Skin epidermis (tissue), 12 donors: ENCODE data around the gene RPP21.
"Not testable (repeated sequence)": the region's sequence is repeated elsewhere in the genome, so short reads cannot be mapped to it uniquely, and the experiment has no call there.

ENCODE experiments used
- H3K27ac ChIP-seq, 21 experiments: fragments of 200-600 bp; sonication (generic) in 11 of 21; one replicate each; pipeline ENCODE4 v1.5.0; 2020; ENCODE audit warnings: mild to moderate bottlenecking in 3 of 21, inconsistent platforms in 2 of 21, moderate library complexity in 2 of 21
- H3K4me3 ChIP-seq, 7 experiments: fragments of 200-600 bp; sonication (generic) in 2 of 7; one replicate each; pipeline ENCODE4 v1.5.0; 2020; ENCODE audit warnings: inconsistent platforms in 2 of 7, mild to moderate bottlenecking in 2 of 7, moderate library complexity in 1 of 7

RPP21 gene

DNA sequence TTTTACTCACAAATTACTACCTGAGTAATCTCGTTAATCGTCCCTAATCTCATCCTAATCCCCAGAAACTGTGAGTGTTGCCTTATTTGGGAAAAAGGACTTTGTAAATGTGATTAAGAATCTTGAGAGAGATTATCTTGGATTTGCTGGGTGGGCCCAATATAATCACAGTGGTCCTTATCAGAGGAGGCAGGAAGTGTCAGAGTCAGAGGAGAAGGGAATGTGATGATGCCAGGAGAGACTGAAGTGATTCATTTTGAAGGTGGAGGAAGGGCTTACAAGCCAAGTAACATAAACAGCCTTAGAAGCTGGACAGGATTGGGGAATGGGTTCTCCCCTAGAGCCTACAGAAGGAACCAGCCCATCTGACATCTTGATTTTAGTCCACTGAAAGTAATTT lies 16.7 kb downstream of the RPP21 start:
- H3K4me3 ChIP-seq: no peak overlapping the region
- H3K27ac ChIP-seq: no peak overlapping the region

GRCh38 chr6:30363459-30363858 lies 18.5 kb downstream of the RPP21 start:
- no peak overlapping the region for H3K4me3 ChIP-seq

DNA sequence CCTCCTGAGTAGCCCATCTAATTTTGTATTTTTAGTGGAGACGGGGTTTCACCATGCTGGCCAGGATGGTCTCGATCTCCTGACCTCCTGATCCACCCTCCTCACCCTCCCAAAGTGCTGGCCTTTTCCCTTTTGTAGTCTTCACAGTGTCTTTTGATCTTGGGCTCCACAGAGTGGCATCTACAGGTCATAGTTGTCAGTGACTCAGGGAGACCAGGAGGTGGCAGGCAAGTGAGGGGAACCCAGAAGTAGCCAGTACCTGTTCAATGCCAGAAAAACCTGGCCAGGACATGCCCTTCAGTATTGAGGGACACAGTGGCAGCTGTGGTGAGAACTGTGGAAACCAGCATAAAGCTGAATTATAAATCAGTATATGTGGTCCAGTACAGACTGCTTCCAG lies 19.6 kb downstream of the RPP21 start:
- Histone ChIP-seq H3K27ac (no peak overlapping the region), H3K4me3 (no peak overlapping the region)

More at GRCh38 chr6:30363459-30363858, 18.5 kb downstream of the RPP21 start:
- no peak overlapping the region for H3K27ac ChIP-seq

GRCh38 chr6:30369280-30369679 lies 24.3 kb downstream of the RPP21 start:
- H3K4me3 ChIP-seq, H3K27ac ChIP-seq: not testable (repeated sequence)

DNA sequence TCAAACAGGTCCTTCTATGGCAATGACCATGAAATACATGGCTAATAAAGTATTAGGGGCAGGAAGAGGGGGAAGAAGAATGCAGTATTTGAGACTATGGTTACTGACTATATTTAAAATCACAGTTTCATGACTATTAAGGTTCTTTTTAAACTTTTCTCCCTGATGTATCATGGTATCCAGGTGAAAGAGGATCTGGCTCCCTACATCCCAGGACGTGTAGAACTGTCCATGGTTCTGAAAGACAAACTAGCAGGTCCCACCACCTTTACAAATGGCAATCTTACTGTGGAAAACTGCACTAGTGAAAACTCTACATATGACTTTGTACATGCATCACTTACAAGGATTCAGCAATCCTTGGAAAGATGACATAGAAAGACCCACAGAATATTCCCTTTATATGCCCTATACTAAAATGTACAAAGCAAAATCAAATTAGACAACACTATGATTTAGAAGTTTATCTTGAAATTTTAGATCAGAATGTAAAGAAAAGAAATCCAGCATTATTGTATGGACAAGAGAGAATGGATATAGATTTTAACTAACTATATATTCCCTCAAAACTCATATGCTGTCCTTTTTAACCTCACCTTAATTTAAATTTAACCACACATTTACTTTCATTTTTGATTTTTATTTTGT lies 33.5 kb downstream of the RPP21 start:
- no peak overlapping the region for H3K4me3 ChIP-seq

GRCh38 chr6:30380464-30380863 lies 35.5 kb downstream of the RPP21 start:
- H3K27ac ChIP-seq: no peak overlapping the region
- no peak overlapping the region for H3K4me3 ChIP-seq

More for the DNA sequence above, 33.5 kb downstream of the RPP21 start:
- H3K27ac ChIP-seq: no peak overlapping the region

GRCh38 chr6:30386166-30386565 lies 41.2 kb downstream of the RPP21 start:
- Histone ChIP-seq H3K27ac (no peak overlapping the region), H3K4me3 (no peak overlapping the region)

- H3K27ac ChIP-seq: no peak overlapping the region
- H3K4me3 ChIP-seq: no peak overlapping the region
Observed at GRCh38 chr6:30391240-30391639, 46.3 kb downstream of the RPP21 start.

DNA sequence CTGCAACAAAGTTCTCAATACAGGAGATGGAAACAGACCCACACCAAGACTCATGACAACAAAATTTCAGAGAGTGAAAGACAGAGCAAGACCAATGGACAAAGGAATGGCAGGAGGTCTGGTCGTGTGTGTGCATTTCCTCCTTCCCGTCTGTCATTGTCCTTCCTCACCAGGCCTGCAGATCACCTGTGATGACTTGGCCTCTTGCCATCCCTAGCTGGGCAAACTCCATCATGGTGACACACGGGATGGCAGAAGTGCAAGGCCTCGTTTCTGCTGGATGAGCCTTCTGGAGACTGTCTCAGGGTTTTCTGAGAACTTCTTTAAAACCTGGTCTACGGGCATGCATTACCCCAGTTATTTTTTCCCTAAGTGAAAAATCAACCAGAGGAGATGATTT lies 49.2 kb downstream of the RPP21 start:
- H3K27ac ChIP-seq: no peak overlapping the region
- H3K4me3 ChIP-seq: no peak overlapping the region
